Vagina (tissue), 2 donors: Measurements from ENCODE around the gene KDM2A.

Source experiments
- CTCF ChIP-seq, 3 experiments: fragments of 450-650 bp in 2 of 3; fragments of 200-600 bp in 1 of 3; sonication (generic) in 1 of 3; IDR thresholded peaks; one replicate each; pipeline ENCODE4 v1.5.1; 2017 to 2019; ENCODE audit warnings: antibody characterized with exemption in 3 of 3, mild to moderate bottlenecking in 2 of 3, moderate library complexity in 2 of 3
- POLR2A ChIP-seq, 2 donors: fragments of 450-650 bp; IDR thresholded peaks; one replicate each; pipeline ENCODE4 v1.6.1; 2017; ENCODE audit warnings: antibody characterized with exemption in 2 of 2, mild to moderate bottlenecking in 2 of 2, moderate library complexity in 2 of 2
- POLR2AphosphoS5 ChIP-seq, 2 donors: sonication (generic); formaldehyde crosslinking; IDR thresholded peaks; one replicate each; pipeline ENCODE4 v1.9.0; 2017; ENCODE audit warnings: antibody characterized with exemption in 2 of 2, mild to moderate bottlenecking in 2 of 2, low read depth in 1 of 2; ENCODE audit not compliant: insufficient read depth in 1 of 2

- TF ChIP-seq CTCF (IDR thresholded peaks at IDR 0.05) (no peak), POLR2A (IDR thresholded peaks at IDR 0.05) (no peak), POLR2AphosphoS5 (IDR thresholded peaks at IDR 0.05; ENCODE audit: insufficient read depth in 1 of 2, low read depth in 1 of 2) (peak in 1 of 2 donors; percentile 38)
Observed at GRCh38 chr11:67195971-67196456, 77.0 kb downstream of the KDM2A start.
